ENCODE results near the gene FGD2.

DNA sequence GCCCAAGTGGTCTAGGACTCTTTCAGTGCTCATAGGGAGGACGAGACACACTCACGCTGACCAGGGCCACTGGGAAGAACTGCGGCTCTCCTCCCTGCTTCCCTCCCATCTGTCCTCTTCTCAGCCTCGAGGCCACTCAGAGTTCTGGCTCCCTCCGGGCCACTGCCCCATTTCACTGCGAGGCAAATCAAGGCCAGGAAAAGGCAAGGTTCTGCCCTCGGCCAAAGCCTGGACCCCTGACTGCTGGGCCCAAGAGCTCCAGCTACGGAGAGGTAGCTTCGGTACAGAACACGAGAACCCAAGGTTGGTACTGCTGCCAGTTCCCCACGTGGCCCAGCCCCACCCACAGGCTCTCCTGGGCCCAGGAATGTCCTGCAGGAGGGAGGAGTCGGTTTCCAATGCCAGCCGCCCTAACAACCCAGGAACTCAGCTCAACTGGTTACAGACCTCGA, 36.2 kb upstream of the FGD2 start:
- TF ChIP-seq POLR2AphosphoS5 (IDR thresholded peaks at IDR 0.05) (no peak), POLR2A (IDR thresholded peaks at IDR 0.05) (no peak)
- TF ChIP-seq, protein P1, sequence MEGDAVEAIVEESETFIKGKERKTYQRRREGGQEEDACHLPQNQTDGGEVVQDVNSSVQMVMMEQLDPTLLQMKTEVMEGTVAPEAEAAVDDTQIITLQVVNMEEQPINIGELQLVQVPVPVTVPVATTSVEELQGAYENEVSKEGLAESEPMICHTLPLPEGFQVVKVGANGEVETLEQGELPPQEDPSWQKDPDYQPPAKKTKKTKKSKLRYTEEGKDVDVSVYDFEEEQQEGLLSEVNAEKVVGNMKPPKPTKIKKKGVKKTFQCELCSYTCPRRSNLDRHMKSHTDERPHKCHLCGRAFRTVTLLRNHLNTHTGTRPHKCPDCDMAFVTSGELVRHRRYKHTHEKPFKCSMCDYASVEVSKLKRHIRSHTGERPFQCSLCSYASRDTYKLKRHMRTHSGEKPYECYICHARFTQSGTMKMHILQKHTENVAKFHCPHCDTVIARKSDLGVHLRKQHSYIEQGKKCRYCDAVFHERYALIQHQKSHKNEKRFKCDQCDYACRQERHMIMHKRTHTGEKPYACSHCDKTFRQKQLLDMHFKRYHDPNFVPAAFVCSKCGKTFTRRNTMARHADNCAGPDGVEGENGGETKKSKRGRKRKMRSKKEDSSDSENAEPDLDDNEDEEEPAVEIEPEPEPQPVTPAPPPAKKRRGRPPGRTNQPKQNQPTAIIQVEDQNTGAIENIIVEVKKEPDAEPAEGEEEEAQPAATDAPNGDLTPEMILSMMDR (IDR thresholded peaks at IDR 0.05): no peak

Data from transverse colon (tissue), 4 donors.